WTC11 (cell line): ENCODE data around the gene CISD2.

ENCODE experiments used
- ATF1 ChIP-seq: sonication (generic); formaldehyde crosslinking; IDR thresholded peaks from 2 replicates; pipeline ENCODE4 v1.8.1; 2023; ENCODE audit warnings: mild to moderate bottlenecking, moderate library complexity, missing genetic modification reagents
- CBFB ChIP-seq: sonication (generic); formaldehyde crosslinking; IDR thresholded peaks from 2 replicates; pipeline ENCODE4 v1.8.1; 2022; ENCODE audit warnings: mild to moderate bottlenecking, low read depth, missing genetic modification reagents
- CREB1 ChIP-seq: sonication (generic); formaldehyde crosslinking; IDR thresholded peaks from 2 replicates; pipeline ENCODE4 v1.8.0; 2023; ENCODE audit warnings: mild to moderate bottlenecking, missing genetic modification reagents
- ELF4 ChIP-seq: sonication (generic); formaldehyde crosslinking; IDR thresholded peaks from 2 replicates; pipeline ENCODE4 v1.8.1; 2022; ENCODE audit warnings: low read depth, mild to moderate bottlenecking, moderate library complexity, missing genetic modification reagents
- NR2C2 ChIP-seq: sonication (generic); formaldehyde crosslinking; IDR thresholded peaks from 2 replicates; pipeline ENCODE4 v1.8.0; 2022; ENCODE audit warnings: mild to moderate bottlenecking, missing genetic modification reagents
- TEAD4 ChIP-seq: sonication (generic); formaldehyde crosslinking; IDR thresholded peaks from 2 replicates; pipeline ENCODE4 v1.8.0; 2022; ENCODE audit warnings: mild to moderate bottlenecking, missing genetic modification reagents
- ZNF138 ChIP-seq: sonication (generic); formaldehyde crosslinking; conservative IDR thresholded peaks from 2 replicates; pipeline ENCODE4 v1.8.1; 2022; ENCODE audit warnings: mild to moderate bottlenecking, moderate library complexity, missing genetic modification reagents
- TF ChIP-seq, protein P1 (sequence below): fragments of 200-600 bp; IDR thresholded peaks from 2 replicates; pipeline ENCODE4 v1.8.0; 2022; ENCODE audit warnings: antibody characterized with exemption
- TF ChIP-seq, protein P2 (sequence below): sonication (generic); formaldehyde crosslinking; IDR thresholded peaks from 2 replicates; pipeline ENCODE4 v1.8.1; 2023; ENCODE audit warnings: mild to moderate bottlenecking, missing genetic modification reagents, moderate library complexity
- TF ChIP-seq, protein P3 (sequence below): sonication (generic); formaldehyde crosslinking; IDR thresholded peaks from 2 replicates; pipeline ENCODE4 v1.8.0; 2023; ENCODE audit warnings: mild to moderate bottlenecking, missing genetic modification reagents
- TF ChIP-seq, protein P4 (sequence below): sonication (generic); formaldehyde crosslinking; conservative IDR thresholded peaks from 2 replicates; pipeline ENCODE4 v1.8.1; 2022; ENCODE audit warnings: mild to moderate bottlenecking, missing genetic modification reagents

DNA sequence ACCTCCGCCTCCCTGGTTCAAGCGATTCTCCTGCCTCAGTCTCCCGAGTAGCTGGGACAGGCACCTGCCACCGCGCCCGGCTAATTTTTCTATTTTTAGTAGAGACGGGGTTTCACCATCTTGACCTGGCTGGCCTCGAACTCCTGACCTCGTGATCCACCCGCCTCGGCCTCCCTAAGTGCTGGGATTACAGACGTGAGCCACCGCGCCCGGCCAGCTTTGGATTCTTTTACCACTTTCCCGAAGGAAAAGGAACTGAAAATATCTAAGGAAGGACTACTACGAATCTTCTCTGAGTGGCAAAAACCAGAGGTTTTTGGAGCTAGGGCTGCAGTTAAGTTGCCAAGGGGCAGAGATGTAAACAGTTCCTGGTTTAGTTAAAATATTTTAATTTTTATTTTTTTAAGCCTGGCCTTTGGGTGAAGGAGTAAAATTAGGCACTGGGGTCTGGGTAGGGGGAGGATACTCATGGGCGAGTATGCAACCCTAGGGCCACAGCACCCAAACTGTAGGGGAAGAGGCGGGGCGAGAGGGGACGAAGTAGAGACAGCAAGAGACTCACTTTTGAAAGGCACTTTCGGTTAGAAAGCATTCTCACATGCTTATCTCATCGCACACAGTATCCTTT, 525 bp upstream of the CISD2 start:
- TF ChIP-seq ATF1 (CRISPR knock-in tag) (no peak), TEAD4 (CRISPR knock-in tag) (no peak), ZNF138 (CRISPR knock-in tag) (no peak), CREB1 (CRISPR knock-in tag) (no peak), NR2C2 (CRISPR knock-in tag) (no peak), CBFB (no peak), ELF4 (no peak)
- TF ChIP-seq, protein P1, sequence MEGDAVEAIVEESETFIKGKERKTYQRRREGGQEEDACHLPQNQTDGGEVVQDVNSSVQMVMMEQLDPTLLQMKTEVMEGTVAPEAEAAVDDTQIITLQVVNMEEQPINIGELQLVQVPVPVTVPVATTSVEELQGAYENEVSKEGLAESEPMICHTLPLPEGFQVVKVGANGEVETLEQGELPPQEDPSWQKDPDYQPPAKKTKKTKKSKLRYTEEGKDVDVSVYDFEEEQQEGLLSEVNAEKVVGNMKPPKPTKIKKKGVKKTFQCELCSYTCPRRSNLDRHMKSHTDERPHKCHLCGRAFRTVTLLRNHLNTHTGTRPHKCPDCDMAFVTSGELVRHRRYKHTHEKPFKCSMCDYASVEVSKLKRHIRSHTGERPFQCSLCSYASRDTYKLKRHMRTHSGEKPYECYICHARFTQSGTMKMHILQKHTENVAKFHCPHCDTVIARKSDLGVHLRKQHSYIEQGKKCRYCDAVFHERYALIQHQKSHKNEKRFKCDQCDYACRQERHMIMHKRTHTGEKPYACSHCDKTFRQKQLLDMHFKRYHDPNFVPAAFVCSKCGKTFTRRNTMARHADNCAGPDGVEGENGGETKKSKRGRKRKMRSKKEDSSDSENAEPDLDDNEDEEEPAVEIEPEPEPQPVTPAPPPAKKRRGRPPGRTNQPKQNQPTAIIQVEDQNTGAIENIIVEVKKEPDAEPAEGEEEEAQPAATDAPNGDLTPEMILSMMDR: no peak
- TF ChIP-seq, protein P2, sequence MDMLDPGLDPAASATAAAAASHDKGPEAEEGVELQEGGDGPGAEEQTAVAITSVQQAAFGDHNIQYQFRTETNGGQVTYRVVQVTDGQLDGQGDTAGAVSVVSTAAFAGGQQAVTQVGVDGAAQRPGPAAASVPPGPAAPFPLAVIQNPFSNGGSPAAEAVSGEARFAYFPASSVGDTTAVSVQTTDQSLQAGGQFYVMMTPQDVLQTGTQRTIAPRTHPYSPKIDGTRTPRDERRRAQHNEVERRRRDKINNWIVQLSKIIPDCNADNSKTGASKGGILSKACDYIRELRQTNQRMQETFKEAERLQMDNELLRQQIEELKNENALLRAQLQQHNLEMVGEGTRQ: no peak
- TF ChIP-seq, protein P3, sequence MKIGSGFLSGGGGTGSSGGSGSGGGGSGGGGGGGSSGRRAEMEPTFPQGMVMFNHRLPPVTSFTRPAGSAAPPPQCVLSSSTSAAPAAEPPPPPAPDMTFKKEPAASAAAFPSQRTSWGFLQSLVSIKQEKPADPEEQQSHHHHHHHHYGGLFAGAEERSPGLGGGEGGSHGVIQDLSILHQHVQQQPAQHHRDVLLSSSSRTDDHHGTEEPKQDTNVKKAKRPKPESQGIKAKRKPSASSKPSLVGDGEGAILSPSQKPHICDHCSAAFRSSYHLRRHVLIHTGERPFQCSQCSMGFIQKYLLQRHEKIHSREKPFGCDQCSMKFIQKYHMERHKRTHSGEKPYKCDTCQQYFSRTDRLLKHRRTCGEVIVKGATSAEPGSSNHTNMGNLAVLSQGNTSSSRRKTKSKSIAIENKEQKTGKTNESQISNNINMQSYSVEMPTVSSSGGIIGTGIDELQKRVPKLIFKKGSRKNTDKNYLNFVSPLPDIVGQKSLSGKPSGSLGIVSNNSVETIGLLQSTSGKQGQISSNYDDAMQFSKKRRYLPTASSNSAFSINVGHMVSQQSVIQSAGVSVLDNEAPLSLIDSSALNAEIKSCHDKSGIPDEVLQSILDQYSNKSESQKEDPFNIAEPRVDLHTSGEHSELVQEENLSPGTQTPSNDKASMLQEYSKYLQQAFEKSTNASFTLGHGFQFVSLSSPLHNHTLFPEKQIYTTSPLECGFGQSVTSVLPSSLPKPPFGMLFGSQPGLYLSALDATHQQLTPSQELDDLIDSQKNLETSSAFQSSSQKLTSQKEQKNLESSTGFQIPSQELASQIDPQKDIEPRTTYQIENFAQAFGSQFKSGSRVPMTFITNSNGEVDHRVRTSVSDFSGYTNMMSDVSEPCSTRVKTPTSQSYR (CRISPR knock-in tag): no peak
- TF ChIP-seq, protein P4, sequence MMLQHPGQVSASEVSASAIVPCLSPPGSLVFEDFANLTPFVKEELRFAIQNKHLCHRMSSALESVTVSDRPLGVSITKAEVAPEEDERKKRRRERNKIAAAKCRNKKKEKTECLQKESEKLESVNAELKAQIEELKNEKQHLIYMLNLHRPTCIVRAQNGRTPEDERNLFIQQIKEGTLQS (CRISPR knock-in tag): no peak
